ENCODE results near the gene MAZ. TPM values are rescaled to one million over a fixed set of nuclear protein-coding genes. Genes with fewer than 3 reads are reported as not detected.

MAZ gene
- total and polyA plus RNA-seq, 2 donors (not counting 3 experiments of a cell fraction or from before 2014, with no cell fraction given), result 165 to 311 TPM

DNA sequence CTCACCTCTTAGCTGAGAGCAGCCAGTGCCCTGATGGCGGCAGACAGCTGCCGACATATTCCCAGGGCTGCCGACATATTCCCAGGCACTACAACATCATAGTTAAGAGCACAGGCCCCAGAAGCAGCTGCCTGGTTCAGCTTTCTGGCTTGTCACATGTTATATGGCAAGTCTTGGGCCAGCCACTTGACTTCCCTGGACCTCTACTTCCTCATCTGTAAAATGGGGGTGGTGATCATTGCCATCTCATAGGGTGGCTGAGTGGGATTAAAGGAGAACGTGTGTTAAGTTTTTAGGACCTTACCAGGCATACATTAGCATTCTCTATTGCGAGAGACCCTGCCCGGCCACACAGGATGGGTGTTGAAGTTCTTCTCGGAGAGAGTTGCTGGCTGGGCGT lies 37.6 kb downstream of the MAZ start:
- dilution Hi-C loops (cut with MboI; ENCODE audit: extremely low pct_ligation_motif_present, low sequenced_read_pairs), result no loop called here
- Histone ChIP-seq H3K9me3 (replicated peaks; ENCODE audit: control insufficient read depth, insufficient read depth, low read length) (no peaks in the 10 kb centered on the region), H3K9ac (replicated peaks; ENCODE audit: extremely low read depth, insufficient read depth, low read length) (no peak overlapping the region), H4K20me1 (replicated peaks; ENCODE audit: control insufficient read depth, extremely low read depth, insufficient read depth, low read length) (no peaks in the 10 kb centered on the region), H3K79me2 (ENCODE audit: control insufficient read depth, insufficient read depth, low read length) (no peaks in the 10 kb centered on the region), H3K27me3 (ENCODE audit: control insufficient read depth in 2 of 2, insufficient read depth in 2 of 2, low read length in 2 of 2) (no peaks in the 10 kb centered on the region), H2AFZ (ENCODE audit: low read depth, low read length) (no peak overlapping the region), H3K36me3 (ENCODE audit: control insufficient read depth in 2 of 2, extremely low read depth in 1 of 2, insufficient read depth in 2 of 2, low read length in 2 of 2) (peaks cover 0 to 21% of the 10 kb centered on the region in 2 experiments), H3K4me1 (ENCODE audit: control insufficient read depth, extremely low read depth, insufficient read depth, low read length) (no peaks in the 10 kb centered on the region), H3K4me2 (ENCODE audit: insufficient read depth, low read length) (no peak overlapping the region), H3K27ac (ENCODE audit: insufficient read depth, low read depth, low read length) (no peak overlapping the region), H3K4me3 (replicated peaks in 1 of 3; ENCODE audit: insufficient read depth in 1 of 3, low read depth in 1 of 3, low read length in 3 of 3) (no peak overlapping the region), H3K9me1 (replicated peaks; ENCODE audit: control insufficient read depth, extremely low read depth, insufficient read depth, low read length) (no peaks in the 10 kb centered on the region)
- ChIA-PET POLR2A (no interaction called here), CTCF (interaction anchor here (0.9 to 1.5 kb wide), 2 partner anchors 36 to 77 kb away, joined by 3 to 6 read pairs; no protein-coding TSS in a partner anchor)
- no peak for DNase-seq (ENCODE audit: low read depth, low spot score)
- no TSS peak for BruUV-seq (replicated peaks)
- intact Hi-C loops (cut with micrococcal nuclease), result no loop called here
- TF ChIP-seq POLR2A (IDR thresholded peaks at IDR 0.05; ENCODE audit: low read depth, low read length) (no peak), EZH2 (IDR thresholded peaks at IDR 0.05; ENCODE audit: borderline replicate concordance, low read depth, low read length, severe bottlenecking) (no peak), CTCF (IDR thresholded peaks at IDR 0.05; ENCODE audit: extremely low read depth in 1 of 2, insufficient read depth in 1 of 2, low read depth in 1 of 2, low read length in 2 of 2) (no peak), POLR2AphosphoS5 (IDR thresholded peaks at IDR 0.05; ENCODE audit: insufficient read depth, low read depth, low read length) (no peak), MAX (IDR thresholded peaks at IDR 0.05; ENCODE audit: insufficient read depth, insufficient read length) (no peak), GATA2 (IDR thresholded peaks at IDR 0.05; ENCODE audit: insufficient read depth, insufficient read length, low read depth, low read length) (no peak), MYC (IDR thresholded peaks at IDR 0.05; ENCODE audit: low read depth, low read length) (no peak), JUN (IDR thresholded peaks at IDR 0.05; ENCODE audit: borderline replicate concordance, insufficient read depth, insufficient read length, low read depth) (no peak), FOS (IDR thresholded peaks at IDR 0.05; ENCODE audit: borderline replicate concordance, insufficient read depth, low read length) (no peak)
- FAIRE-seq, result no peak

Data from endothelial cell of umbilical vein (primary cell).